Smooth muscle cell of the umbilical artery (primary cell): ENCODE results near the gene CNN1. TPM values are rescaled to one million over a fixed set of nuclear protein-coding genes. Genes with fewer than 3 reads are reported as not detected.

Experiments used
- total RNA-seq: library from RNA; depleted of rRNA; stranded (reverse); fragments of >200 nt; gene quantifications from 2 replicates; pipeline ENCODE4 v1.2.3, GENCODE V29; 2014

Gene CNN1
- total RNA-seq, result 29.5 and 106 TPM in 2 replicates

GRCh38 chr19:11538232-11539036, at the start of gene CNN1:
Gene CNN1, plus strand, starts transcription at chr19:11538851. Its CDS starts 77 bp downstream, at chr19:11538928.

GRCh38 chr19:11505504-11506100, 33.0 kb upstream of the CNN1 start, which contains the start of gene ZNF653:
Gene ZNF653, minus strand, starts transcription at chr19:11505839. Its CDS starts 53 bp downstream, at chr19:11505786.

GRCh38 chr19:11528551-11529341, 9.9 kb upstream of the CNN1 start, which contains the start of gene ECSIT:
Gene ECSIT, minus strand, starts transcription at chr19:11529134. Its CDS starts 9,964 bp downstream, at chr19:11519170.

GRCh38 chr19:11558881-11559828, 20.5 kb downstream of the CNN1 start, which contains the start of gene ELOF1:
Gene ELOF1, minus strand, starts transcription at chr19:11559230. Its CDS starts 4,883 bp downstream, at chr19:11554347.

GRCh38 chr19:11577451-11578257, 39.0 kb downstream of the CNN1 start, which contains the start of gene ACP5:
Gene ACP5, minus strand, starts transcription at chr19:11577645. Its CDS starts 328 bp downstream, at chr19:11577317.

GRCh38 chr19:11597202-11598102, 58.8 kb downstream of the CNN1 start, which contains the start of gene ZNF627:
Gene ZNF627, plus strand, starts transcription at chr19:11597483. Its CDS starts 145 bp downstream, at chr19:11597628.

Other genes starting within 250 kb of the CNN1 start
- not detected in 2 replicates for gene TSPAN16, start 242.7 kb upstream of the CNN1 start, total RNA-seq
- gene RAB3D, start 199.2 kb upstream of the CNN1 start, total RNA-seq, result 3.5 and 8.0 TPM in 2 replicates
- 49.0 and 103 TPM in 2 replicates for gene TMEM205, start 192.6 kb upstream of the CNN1 start, total RNA-seq
- gene CCDC159, start 192.3 kb upstream of the CNN1 start, total RNA-seq, result 4.4 and 10.4 TPM in 2 replicates
- gene PLPPR2, start 183.4 kb upstream of the CNN1 start, total RNA-seq, result 20.5 and 22.4 TPM in 2 replicates
- gene SWSAP1, start 164.2 kb upstream of the CNN1 start, total RNA-seq, result 0.09 and 0.30 TPM in 2 replicates
- gene EPOR, start 154.5 kb upstream of the CNN1 start, total RNA-seq, result 4.8 and 7.8 TPM in 2 replicates
- gene RGL3, start 119.5 kb upstream of the CNN1 start, total RNA-seq, result 0.30 TPM in 1 of 2 replicates, not detected in the other
- 0.30 TPM in 1 of 2 replicates, not detected in the other for gene ODAD3, start 103.7 kb upstream of the CNN1 start, total RNA-seq
- 173 and 300 TPM in 2 replicates for gene PRKCSH, start 103.2 kb upstream of the CNN1 start, total RNA-seq
- not detected in 2 replicates for gene ELAVL3, start 57.8 kb upstream of the CNN1 start, total RNA-seq
- 3.6 and 4.9 TPM in 2 replicates for gene ZNF653, start 33.0 kb upstream of the CNN1 start, total RNA-seq
- gene ECSIT, start 9.7 kb upstream of the CNN1 start, total RNA-seq, result 24.9 and 26.1 TPM in 2 replicates
- gene ELOF1, start 20.4 kb downstream of the CNN1 start, total RNA-seq, result 23.4 and 27.3 TPM in 2 replicates
- 0.59 TPM in 1 of 2 replicates, not detected in the other for gene ACP5, start 38.8 kb downstream of the CNN1 start, total RNA-seq
- 22.1 and 27.0 TPM in 2 replicates for gene ZNF627, start 58.6 kb downstream of the CNN1 start, total RNA-seq
- 5.6 and 6.4 TPM in 2 replicates for gene ZNF823, start 200.1 kb downstream of the CNN1 start, total RNA-seq
- 8.1 and 14.0 TPM in 2 replicates for gene ZNF441, start 228.1 kb downstream of the CNN1 start, total RNA-seq